Activated CD8-positive, alpha-beta memory T cell treated with anti-CD3 and anti-CD28 coated beads for 24 hours (primary cell): ENCODE results near the gene PSME4.

ENCODE experiments used
- DNase-seq: peaks from one replicate; pipeline ENCODE4 v3.0.0-alpha.2; 2020

PSME4 gene, protein sequence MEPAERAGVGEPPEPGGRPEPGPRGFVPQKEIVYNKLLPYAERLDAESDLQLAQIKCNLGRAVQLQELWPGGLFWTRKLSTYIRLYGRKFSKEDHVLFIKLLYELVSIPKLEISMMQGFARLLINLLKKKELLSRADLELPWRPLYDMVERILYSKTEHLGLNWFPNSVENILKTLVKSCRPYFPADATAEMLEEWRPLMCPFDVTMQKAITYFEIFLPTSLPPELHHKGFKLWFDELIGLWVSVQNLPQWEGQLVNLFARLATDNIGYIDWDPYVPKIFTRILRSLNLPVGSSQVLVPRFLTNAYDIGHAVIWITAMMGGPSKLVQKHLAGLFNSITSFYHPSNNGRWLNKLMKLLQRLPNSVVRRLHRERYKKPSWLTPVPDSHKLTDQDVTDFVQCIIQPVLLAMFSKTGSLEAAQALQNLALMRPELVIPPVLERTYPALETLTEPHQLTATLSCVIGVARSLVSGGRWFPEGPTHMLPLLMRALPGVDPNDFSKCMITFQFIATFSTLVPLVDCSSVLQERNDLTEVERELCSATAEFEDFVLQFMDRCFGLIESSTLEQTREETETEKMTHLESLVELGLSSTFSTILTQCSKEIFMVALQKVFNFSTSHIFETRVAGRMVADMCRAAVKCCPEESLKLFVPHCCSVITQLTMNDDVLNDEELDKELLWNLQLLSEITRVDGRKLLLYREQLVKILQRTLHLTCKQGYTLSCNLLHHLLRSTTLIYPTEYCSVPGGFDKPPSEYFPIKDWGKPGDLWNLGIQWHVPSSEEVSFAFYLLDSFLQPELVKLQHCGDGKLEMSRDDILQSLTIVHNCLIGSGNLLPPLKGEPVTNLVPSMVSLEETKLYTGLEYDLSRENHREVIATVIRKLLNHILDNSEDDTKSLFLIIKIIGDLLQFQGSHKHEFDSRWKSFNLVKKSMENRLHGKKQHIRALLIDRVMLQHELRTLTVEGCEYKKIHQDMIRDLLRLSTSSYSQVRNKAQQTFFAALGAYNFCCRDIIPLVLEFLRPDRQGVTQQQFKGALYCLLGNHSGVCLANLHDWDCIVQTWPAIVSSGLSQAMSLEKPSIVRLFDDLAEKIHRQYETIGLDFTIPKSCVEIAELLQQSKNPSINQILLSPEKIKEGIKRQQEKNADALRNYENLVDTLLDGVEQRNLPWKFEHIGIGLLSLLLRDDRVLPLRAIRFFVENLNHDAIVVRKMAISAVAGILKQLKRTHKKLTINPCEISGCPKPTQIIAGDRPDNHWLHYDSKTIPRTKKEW (N-terminal part only)

DNA sequence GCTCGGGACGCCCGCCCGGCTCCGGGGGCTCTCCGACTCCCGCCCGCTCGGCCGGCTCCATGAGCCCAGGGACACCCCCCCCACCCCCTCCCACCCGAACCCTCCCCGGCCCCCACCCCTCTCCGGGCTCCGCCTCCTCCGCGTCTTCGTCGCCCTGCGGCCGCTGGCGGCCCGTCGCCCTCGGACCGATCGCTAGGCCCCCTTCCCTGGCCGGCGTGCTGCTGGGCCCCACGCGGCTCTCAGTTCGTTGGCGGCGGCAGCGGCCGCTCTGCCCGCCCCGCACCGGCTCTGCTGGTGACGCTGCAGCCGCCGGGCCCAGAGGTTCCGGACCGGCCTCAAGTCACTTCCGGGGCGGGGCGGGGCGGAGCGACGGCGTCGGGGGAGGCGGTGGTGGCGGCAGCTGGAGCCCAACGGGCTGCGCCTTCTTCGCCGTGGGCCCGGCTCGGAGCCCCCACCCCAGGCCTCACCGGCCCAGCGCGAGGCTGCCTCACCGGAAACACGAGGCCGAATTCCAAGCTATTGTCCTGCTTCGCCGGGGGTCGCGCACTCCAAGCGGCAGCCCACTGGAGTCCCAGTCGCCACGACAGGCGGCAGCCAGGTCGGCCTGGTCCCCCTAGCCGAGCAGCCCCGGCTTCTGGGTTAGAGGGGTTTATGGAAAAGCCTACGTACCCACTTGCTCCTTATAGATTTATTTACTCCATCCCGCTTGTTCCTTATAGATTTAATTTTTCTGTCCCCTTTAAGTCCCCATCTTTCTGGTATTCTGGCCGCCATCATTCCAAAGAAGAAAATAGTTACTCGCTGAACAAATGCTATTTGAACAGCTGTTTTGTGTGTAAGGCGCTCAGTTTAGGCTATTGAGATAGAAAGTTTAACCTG lies at the start of gene PSME4:
PSME4 (minus strand) TSS at position 270 of the 879 bp plus-strand sequence; CDS start at position 61, 209 bp downstream.
- DNase-seq: peak; percentile 99

DNA sequence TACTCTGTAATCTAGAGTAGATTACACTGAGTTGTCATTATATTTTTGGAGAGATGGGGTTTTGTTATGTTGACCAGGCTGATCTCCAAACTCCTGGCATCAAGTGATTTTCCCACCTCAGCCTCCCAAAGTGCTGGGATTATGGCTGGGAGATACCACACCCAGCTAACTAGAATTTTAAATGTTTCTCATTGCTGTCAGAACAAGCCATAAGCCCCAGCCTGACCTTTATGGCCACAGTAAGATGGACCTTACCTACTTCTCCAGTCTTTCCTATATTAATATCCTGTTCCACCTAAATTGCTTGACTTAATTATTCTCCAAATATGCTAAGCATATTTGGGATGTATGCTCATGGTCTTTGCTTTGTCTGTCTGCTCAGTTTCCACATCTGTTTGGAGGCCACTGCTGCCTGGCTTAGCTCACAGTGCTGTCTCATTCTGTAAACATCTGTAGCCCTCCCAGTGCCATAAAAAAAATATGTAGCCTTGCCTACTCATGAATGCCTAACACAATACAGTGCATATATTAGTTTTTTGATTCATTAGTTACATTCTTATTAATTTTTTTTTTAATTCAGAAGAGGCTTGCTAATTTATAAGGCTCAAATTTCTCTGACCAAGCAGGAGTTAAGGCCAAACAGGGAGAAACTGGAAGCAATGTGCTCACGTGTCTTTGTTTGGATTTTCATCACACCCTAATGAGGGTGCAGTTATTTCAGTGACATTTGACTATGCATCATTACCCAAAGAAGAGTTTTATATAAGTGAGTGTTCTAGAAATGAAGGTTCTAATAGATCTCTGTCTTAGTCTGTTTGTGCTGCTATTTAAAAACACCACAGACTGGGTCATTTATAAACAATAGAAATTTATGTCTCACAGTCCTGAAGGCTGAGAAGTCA lies 45.3 kb upstream of the PSME4 start:
- DNase-seq: no peak

DNA sequence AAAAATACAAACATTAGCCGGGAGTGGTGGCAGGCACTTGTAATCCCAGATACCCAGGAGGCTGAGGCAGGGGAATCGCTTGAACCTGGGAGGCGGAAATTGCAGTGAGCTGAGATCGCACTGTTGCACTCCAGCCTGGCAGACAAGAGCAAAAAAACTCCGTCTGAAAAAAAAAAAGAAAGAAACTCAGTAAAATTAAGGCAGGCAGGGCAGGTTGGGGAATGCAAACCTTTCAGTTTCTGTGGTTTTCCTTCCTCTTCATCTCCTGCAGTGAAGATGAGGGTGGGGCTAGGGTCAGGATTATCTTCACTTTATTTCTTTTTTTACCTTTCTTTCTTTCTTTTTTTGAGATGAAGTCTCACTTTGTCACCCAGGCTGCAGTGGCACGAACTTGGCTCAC lies 43.2 kb upstream of the PSME4 start:
- DNase-seq: no peak

DNA sequence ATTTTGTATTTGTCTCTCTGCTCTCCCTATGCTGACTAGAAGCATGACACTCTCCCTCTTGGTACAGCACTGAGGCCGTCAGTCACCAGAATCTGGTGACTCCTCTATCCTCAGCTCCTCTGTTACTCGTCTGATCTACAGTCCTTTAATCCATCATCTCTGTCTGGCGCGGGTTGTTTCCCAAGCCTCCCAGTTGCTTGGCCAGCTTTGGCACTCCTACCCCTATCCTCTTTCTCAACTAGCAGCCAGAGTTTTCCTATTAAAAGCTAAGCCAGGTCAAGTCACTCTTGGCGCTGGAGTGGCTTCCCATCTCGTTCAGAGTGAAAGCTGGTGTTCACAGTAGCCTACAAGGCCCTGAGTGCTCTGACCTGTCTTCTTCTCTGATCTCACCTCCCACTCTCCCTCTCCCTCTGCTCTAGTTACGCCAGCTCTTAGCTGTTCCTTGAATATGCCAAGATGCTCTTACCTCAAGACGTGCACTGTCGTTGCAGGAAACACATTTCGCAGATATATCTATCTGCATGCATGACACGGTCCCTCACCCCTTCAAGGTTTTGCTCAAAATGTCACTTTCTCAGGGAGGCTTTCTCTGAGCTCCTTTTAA lies 41.8 kb upstream of the PSME4 start:
- no peak for DNase-seq

DNA sequence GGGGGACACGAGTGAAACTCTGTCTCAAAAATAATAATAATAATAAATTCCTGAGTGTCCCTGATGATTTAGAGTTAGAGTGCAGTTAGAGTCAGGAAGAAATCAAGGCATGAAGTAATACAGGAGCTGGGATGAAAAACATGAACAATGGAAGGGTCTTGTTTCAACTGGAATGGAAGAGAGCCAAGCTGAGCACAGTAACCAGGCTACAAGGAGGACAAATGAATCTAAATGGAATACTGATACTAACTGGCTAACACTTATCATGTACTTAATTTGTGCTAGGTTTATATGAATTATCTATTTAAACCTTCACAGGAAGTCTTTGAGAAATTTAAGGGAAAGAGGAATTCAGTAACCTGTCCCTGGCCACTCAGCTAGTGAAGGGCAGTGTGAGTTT lies 38.8 kb upstream of the PSME4 start:
- no peak for DNase-seq

DNA sequence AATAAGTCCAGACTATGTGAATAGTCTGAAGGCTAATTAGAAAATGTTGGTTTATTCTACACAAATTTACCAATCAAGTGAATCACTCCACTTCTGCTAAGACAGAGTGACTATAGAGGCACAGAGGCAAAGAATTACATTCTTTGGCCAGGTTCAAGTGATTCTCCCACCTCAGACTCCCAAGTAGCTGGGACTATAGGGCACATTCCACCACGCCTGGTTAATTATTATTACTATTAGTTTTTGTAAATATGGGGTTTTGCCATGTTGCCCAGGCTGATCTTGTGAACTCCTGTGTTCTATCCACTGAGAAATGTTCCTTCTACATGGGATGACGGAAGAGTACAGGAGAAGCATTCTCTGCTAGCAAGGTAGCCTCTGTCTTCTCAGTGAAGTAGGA lies 37.6 kb upstream of the PSME4 start:
- DNase-seq: no peak

DNA sequence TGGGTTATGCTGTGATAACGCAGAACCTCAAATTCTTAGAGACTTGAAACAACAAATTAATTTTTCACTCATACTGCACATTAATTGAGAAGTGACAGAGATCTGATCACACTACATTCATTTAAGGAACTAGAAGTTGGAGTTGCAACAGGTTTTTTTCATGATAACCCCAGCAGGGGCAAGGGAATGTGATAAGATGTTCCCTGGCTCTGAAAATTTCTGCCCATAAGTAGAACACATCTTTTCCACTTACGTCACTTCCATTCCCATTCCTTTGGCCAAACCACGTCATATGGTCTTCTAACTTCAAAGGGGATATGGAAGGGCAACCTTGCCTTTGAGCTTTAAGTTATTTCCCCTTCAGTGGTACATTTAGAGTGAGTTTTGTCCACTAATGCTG lies 29.7 kb upstream of the PSME4 start:
- DNase-seq: no peak

DNA sequence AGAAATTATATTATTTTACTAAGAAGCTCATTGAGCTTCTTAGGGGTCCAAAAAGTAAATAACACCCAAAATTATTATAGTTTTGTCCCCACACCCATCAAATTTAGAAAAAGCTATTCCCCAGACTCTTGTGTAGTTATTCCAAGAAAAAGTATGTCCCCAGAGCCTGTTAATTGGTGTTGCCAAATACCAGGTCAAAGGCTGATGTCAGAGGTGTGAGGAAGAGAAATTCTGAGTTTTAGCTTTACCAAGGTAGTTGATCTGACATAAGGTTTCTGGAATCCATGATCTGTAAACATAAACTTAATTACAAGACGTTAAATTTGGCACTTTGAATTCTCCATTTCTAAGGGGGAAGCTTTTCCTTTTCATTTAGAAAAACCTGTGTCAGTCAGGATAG lies 29.3 kb upstream of the PSME4 start:
- DNase-seq: no peak

DNA sequence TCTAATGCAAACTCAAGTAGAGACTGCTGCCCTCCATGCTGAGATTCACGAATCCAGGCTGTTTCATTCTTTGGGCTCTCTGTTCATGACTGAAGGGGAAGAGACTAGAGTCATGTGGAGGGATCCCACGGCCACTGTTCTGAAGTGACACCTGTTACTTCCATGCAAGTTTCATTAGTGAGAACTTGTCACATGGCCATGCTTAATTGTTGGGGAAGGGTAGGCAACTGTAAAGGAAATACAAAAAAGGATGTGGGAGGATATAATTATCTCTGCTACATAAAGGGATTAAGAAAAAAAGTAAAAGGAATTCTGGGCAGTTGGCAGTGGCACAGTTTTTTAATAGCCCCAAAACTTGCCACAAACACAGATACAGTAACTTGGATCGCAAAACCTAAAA lies 28.0 kb upstream of the PSME4 start:
- DNase-seq: no peak

DNA sequence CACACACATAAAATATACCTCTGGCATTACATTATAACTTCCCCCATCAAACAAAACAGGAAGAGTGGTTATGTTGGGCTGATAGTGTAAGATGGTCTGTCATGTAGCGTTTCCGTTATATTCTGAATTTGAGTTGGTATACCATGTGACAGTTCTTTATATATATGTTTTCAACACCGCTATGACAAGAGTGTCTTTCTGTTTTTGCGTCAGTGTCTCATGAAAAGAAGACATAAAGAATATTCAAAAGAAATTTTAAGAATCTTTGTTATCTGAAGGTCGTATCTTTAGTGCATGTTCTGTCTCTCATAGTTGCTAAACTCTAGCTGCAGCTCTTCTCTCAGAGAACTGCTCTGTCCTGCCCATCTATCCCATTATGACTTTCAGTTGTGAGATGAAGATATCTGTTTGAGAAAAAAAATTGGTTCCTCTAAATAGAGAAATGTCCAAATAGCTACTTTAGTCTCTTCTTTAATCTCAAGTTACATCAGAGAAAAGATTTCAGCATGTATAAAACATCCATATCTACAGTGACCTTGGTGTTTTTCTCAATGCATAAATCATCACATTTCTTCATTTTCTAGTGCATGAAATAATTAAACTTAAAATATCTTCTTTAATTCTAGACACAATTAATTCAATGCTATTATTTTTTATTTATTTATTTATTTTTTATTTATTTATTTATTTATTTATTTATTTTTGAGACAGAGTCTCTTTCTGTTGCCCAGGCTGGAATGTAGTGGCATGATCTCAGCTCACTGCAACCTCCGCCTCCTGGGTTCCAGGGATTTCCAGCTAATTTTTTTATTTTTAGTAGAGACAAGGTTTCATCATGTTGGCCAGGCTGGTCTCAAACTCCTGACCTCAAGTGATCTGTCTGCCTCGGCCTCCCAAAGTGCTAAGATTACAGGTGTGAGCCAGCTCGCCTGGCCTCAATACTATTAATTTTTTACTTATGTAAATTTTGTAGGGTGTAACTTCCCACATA lies 24.3 kb upstream of the PSME4 start:
- DNase-seq: no peak

DNA sequence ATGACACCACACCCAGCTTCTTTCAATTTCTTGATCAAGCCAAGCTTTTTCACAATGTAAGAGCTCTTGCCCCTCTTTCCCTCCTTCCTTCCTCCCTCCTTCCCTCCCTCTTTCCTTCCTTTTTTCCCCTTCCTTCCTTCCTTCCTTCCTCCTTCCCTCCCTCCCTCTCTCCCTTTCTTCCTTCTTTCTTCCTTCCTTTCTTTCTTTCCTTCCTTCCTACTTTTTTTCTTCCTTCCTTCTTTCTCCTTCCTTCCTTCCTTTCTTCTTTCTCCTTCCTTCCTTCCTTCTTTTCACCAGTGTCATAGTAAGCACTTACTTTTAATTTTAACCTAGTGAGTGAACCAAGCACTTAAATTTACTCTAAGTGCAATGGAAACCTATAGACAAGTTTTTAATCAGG lies 21.2 kb upstream of the PSME4 start:
- no peak for DNase-seq

DNA sequence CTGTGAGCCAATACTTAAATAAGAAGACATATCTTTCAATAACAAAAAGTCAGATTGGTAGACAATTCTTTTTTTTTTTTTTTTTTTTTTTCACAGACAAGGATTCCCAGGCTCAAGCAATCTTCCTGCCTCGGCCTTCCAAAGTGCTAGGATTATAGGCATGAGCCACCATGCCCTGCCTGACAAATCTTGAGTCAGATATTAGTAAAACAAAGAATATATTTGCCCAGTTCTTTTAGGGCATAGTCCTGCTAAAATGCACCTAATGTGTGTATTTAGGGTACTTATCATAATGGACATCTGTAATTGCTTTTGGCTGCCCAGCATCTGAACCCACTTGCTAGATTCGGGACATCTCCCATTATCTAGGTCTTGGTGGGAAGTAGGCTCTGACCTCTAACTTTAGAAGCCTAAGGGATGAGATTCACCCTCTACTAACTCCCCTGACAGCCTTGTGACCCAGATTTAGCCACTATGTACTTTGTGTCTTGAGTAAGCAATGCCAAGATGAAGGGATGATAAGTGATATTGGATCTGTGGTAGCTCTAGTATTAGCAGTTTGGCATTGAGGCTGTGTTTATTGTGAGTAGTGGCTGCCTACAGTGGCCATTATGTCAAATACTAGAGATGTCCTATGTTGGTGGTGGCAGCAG lies 18.5 kb upstream of the PSME4 start:
- no peak for DNase-seq

DNA sequence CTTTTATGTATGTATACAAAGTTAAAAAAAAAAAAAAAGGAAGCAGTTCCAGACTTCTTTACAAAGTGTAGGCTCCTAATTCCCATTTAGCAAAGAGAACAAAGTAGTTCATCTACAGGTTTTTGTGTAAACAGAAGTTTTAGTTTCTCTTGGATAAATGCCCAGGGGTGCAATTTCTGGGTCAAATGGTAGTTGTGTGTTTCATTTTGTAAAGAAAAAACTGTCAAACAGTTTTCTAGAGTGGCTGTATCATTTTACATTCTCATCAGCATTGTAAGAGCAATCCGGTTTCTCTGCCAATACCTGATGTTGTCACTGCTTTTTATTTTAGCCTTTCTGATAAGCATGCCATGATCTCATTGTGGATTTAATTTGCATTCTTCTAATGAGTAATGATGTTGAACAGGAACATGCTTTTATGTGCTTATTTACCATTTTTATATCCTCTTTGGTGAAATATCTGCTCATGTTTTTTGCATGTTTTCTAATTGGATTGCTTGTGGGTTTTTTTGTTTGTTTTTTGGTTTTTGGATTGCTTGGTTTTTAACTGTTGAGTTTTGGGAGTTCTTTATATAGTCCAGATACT lies 16.6 kb upstream of the PSME4 start:
- no peak for DNase-seq

DNA sequence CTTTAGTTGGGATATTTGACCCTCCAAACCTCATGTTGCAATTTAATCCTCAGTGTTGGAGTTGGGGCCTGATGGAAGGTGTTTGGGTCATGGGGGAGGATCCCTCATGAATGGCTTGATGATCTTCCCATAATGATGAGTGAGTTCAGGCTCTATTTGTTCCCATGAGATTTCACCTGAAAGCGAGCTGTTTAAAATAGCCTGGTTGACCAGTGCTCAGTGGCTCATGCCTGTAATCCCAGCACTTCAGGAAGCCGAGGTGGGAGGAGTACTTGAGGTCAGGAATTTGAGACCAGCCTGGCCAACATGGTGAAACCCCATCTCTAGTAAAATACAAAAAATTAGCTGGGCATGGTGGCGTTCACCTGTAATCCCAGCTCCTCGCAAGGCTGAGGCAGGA lies 14.9 kb upstream of the PSME4 start:
- no peak for DNase-seq

DNA sequence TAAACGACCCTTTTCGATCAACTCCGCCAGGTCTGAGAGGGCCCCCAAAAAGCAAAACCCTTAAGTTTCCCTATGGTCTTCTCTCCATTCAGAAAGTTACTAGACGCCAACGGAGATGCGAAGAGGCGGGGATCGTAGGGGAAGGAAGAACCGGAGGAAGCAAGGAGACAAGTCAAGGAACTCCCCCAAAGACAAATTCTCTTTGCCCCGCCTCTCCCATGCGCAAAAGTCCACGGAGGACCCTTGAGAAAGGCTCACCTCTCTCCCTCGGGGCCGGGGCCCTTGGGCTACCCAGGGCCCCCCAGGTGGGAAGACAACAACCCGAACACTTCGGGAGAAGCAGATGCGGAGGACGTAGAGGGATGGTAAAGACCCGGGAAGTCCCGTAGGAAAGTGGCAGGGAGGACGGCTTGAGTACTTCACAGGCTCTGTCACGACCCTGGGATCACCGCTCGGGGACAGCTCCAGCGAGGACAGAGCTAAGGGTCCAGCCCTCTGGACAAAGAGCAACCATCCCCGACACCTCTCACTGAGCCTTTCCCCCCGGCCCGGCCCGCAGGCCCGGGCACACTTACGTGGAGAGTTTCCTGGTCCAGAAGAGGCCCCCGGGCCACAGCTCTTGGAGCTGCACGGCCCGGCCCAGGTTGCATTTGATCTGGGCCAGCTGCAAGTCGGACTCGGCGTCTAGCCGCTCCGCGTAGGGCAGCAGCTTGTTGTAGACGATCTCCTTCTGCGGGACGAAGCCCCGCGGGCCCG lies 647 bp downstream of the PSME4 start:
- no peak for DNase-seq

DNA sequence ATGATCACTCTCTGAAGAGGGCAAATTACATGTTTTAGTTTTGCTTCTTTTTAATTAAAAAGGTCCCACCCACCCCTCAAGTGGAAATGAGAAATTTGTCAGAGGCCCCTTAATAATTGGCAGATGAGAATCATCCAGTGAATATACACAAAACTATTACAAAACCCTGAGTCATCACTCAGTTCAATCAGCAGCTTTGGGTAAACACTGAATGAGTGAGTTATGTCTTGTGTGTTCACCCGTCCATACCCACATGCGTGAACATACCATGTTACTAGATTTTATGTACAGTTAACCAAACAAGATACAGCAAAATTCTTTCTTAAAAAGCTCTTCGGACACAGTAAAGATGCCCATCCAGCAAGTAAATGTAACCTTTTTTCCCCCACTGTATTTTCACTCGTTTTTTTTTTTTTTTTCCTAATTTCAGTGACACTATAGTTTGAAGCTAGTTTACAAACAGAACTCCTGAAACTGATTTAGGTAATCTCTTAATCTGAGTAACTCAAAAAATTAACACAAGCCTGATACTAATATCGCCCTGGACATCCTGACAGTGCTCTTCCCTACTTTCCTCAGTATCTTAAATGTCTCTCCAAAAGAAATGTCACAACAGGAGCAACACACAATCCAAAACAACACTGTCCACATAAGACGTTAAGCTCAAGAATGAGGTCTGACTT lies 1.4 kb downstream of the PSME4 start:
- DNase-seq: no peak
